ENCODE measurements around the gene SCN2A.

GRCh38 chr2:165328272-165328671, 89.1 kb downstream of the SCN2A start:
- TF ChIP-seq, protein P1, sequence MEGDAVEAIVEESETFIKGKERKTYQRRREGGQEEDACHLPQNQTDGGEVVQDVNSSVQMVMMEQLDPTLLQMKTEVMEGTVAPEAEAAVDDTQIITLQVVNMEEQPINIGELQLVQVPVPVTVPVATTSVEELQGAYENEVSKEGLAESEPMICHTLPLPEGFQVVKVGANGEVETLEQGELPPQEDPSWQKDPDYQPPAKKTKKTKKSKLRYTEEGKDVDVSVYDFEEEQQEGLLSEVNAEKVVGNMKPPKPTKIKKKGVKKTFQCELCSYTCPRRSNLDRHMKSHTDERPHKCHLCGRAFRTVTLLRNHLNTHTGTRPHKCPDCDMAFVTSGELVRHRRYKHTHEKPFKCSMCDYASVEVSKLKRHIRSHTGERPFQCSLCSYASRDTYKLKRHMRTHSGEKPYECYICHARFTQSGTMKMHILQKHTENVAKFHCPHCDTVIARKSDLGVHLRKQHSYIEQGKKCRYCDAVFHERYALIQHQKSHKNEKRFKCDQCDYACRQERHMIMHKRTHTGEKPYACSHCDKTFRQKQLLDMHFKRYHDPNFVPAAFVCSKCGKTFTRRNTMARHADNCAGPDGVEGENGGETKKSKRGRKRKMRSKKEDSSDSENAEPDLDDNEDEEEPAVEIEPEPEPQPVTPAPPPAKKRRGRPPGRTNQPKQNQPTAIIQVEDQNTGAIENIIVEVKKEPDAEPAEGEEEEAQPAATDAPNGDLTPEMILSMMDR (IDR thresholded peaks at IDR 0.05) = no peak
- TF ChIP-seq POLR2A (IDR thresholded peaks at IDR 0.05) = no peak

All from testis (tissue), 2 donors.